Measurements from ENCODE around the gene C1QTNF9. TPM values are rescaled to one million over a fixed set of nuclear protein-coding genes. Genes with fewer than 3 reads are reported as not detected.
"Not testable (repeated sequence)": the region's sequence is repeated elsewhere in the genome, so short reads cannot be mapped to it uniquely, and the experiment has no call there.

Gene C1QTNF9, protein sequence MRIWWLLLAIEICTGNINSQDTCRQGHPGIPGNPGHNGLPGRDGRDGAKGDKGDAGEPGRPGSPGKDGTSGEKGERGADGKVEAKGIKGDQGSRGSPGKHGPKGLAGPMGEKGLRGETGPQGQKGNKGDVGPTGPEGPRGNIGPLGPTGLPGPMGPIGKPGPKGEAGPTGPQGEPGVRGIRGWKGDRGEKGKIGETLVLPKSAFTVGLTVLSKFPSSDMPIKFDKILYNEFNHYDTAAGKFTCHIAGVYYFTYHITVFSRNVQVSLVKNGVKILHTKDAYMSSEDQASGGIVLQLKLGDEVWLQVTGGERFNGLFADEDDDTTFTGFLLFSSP
- total RNA-seq: not detected in 2 replicates

DNA sequence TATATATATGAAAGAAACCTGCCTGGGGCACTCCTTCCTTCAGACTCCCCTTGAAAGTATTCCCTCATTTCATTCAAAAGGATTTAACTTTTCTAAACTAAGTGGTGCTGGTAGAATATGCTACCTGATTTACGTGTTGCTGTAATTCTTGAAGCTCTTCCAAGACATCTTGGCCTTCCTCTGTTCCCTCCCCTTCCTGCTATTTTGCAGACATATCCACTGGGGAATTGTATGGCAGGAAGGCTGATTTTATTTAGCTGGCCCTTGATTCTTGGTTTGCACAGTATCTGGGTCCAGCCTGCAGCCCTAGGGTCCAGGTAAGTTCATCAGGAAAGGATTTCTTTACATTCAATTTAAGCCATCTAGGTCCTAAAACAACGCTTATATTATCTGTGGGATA, at the start of gene C1QTNF9:
Gene C1QTNF9 (plus strand): TSS at position 281 of the 400 bp plus-strand sequence. CDS start 6,424 bp downstream, outside the sequence.
- not testable (repeated sequence) for DNase-seq (ENCODE audit: low read depth in 2 of 2)

DNA sequence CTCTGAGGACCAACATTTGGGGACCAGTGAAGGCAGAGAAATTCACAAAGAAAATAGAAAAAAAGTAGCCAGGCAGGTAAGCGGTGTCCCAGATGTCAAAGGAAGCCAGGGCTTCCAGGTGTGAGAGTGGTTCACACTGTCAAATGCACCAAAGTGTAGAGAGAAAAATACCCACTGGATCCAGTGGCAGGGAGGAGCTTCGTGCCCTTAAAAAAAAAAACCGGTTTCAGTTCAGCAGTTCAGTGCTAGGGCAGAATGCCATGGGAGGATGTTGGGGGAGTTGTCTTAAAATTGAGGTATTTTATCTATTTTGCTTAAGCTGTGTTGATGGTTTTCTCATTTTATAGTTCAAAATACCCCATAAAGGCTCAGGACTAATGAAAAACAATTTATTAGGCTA, 47.8 kb upstream of the C1QTNF9 start:
- no peak for DNase-seq (ENCODE audit: low read depth in 2 of 2)

DNA sequence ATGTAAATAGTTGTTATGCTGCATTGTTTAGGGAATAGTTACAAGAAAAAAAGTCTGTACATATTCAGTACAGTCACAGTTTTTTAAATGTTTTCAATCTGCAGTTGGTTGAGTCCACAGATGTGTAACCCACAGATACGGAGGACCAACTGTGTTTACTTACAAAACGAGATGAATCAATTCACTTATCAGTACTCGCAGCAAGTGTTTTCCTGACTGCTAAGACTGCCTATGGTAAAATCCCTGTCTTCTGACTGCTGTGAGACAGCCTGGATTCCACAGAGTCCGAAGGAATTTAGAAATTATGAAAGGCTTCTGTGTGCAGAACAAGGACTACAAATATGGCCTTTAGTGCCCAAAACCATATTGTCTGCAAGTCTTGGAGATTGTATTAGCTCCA, 45.7 kb upstream of the C1QTNF9 start:
- no peak for DNase-seq (ENCODE audit: low read depth in 2 of 2)

DNA sequence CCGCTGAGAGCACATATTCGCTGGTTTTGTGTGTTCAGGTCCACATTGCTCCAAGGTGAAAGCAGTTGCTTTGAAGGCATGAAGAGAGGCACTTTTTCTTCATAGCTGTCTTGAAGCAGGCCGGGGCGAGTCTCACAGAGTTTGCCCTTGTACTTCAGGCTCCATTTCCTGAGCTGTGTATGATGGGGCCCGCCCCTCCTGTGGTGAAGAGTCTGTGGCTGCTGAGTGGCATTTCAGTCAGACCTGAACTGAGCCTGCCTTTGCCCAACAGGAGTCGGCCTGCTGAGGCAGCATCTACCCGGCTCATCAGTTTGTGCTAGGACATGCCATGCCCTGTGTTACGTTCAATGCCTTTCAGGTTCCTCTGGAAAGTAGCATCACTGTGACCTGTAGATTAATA, 44.4 kb upstream of the C1QTNF9 start:
- no peak for DNase-seq (ENCODE audit: low read depth in 2 of 2)

DNA sequence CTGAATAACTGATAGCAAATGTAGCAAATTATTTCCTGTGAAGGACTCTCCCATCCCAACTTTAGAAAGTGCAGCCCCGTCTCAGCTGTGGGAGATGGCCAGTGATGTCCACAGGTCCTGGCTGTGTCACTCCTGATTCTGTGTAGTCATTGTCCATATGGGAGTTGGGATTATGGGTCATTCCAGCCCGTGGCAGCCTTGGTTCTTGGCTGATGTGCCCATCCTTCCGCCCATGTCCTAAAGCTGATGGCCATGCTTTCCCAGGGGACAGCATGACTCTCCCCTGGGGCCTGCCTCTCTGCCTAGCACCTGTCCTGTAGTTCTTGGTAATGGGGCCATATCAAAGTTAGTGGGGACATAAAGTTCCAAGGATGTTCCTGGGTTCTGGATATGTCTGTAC, 43.9 kb upstream of the C1QTNF9 start:
- DNase-seq (ENCODE audit: low read depth in 2 of 2): no peak

DNA sequence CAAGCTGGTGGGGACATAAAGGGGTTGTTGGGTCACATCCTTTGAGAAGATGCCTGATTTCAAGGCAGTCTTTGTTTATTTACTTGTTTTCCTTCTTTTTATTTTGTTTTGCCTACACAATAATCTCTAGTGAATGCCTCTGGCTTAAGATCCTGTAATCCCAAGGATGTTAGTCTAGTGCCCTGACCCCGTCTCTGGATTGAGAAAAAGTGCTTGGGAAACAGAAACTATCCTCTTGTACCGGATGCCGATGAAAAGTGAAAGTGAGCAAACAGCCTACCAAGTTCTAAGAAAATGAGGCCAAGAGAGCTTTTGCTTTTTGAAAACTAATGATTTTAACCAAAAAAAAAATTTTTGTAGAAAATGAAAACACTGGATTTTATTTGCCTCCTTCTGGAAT, 42.1 kb upstream of the C1QTNF9 start:
- peak in 1 of 2 donors; percentile 73 for DNase-seq (ENCODE audit: low read depth in 2 of 2)

DNA sequence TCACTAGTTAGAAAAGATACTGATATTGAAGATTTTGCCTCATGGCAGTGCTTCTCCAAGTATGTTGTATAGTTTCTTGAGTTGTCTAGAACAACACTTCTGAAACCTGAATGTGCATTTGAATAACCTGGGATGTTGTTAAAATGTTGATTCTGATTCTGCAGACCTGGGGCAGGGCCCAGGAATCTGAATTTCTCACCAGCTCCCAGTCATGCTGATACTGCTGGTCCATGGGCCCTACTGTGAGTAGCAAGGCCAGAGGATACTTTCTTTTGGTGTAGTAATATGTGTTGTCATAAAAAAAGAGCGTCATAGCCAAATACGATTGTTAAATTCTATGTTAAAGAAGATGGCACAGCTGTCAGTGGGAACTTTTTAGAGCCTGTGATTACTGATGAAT, 41.6 kb upstream of the C1QTNF9 start:
- no peak for DNase-seq (ENCODE audit: low read depth in 2 of 2)

DNA sequence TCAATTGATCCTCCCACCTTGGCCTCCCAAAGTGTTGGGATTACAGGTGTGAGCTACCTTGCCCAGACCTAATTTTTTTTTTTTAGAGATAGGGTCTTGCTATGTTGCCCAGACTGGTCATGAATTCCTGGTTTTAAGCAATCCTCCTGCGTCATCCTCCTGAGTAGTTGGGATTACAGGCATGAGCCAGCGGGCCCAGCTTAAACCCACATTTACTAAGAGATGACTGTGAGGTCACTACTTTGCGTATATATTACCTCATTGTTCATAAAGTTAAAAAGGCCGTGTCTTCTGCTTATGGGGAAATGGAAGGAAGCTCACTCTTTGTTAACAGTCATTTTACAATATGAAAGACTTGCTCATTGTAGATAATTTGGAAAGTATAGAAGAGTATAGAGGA, 39.6 kb upstream of the C1QTNF9 start:
- no peak for DNase-seq (ENCODE audit: low read depth in 2 of 2)

DNA sequence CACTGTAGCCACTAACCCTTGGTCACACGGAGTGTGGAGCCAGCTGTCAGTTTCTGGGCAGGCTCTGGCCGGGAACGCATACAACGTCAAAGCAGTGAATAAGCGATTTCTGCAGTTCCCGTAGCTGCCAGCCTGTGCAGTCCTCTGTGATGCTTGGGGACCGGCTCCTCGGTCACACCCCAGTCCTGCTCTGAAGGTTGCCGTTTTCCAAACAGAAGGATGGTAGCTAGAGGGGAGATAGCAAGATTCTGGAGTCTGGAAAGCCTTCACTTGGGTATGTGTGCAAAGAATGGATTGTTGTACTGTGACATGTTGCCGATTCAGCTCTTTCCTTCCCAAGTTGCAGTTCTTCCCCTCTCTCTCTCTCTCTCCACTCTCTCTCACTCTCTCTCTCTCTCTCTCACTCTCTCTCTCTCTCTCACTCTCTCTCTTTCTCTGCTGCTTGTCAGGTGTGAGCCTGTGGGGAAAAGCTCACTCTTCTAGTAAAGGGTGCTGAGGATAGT, 38.7 kb upstream of the C1QTNF9 start:
- DNase-seq (ENCODE audit: low read depth in 2 of 2): peak; percentile 51 to 64

DNA sequence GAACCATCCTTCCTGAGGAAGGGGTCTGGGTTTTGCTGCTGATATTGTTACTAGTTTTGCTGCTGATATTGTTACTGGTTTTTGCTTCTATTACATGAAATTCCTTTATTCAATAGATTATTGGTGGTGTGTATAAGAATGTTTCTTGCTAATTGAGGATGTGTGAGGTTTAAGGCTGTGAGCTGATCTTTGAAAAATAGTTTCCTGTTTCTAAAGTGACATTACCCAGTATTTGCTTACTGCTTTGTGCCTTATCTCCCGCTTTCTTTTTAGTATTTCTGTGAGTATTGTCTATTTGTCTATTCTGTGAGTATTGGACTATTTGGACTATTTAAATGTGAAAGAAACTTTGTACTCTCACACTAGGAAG, 38.2 kb upstream of the C1QTNF9 start:
- no peak for DNase-seq (ENCODE audit: low read depth in 2 of 2)

DNA sequence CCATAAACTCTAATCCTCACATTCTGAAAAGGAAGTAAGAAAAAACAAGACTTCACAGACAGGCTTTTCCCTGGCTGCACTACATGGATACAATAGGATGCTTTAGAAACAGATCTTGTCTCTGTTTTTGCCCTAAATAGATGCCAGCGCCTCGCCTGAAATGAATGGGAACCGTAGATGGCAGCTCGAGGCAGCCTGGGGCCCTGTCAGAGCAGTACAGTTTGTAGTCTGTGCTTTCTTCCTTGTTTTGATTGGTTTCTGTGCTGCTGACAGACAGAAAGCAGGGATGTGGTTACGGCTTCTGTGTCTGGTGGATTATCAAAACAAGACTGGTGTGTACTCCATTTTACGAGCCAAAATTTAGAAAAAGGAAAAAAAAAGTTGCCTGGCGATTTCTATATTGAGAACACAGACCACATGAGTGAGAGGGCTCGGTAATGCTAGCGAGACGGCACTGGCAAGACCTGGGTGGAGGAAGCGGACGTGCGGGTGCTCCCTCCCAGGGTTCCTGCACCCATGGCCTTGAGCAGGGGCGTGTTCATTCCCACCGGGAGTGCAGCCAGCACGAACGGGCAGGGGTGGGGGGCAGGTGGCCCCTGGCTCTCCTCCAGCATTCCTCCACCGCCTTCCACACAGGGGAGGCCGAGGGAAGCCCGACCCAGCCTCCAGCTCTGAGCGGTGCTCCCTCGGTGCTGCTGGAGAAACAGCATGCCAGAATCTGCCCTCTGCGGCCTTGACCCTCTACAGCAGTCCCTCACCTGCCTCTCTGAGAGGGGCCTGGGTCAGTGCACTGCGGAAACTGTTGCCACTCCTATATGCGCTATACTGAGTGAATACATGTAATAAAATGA, 37.6 kb upstream of the C1QTNF9 start:
- DNase-seq (ENCODE audit: low read depth in 2 of 2): peak; percentile 68 to 70

DNA sequence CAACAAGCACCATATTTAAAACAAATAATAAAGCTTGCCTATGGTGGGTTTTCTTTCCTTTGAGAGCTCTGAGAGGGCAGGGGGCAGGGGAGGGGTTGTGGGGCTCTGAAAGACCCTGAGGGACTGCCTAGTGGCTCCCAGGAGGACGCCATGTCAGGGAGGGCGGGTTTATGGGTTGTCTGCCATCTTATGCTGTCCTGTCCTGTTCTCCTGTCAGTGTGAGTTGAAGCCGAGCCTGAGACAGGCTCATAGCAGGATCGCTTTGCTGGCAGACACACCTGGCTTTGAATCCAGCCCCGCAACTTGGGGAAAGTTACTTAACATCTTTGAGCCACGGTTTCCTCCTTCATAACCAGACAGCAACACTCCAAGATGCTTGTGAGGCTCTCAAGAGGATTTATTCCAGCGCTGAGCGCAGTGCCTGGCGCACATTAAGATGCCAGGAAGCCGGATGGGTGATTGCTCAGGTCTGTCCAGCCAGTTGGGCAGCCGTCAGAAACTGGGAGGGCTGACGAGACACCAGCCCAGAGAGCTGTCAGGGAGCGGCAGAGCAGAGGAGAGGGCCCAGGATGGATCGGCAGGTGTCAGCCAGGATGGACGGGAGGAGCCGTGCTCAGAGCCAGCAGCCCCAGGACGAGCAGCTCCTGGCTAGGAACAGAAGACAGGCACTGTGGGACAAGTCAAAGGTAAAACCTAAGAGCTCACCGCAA, 36.8 kb upstream of the C1QTNF9 start:
- no peak for DNase-seq (ENCODE audit: low read depth in 2 of 2)

DNA sequence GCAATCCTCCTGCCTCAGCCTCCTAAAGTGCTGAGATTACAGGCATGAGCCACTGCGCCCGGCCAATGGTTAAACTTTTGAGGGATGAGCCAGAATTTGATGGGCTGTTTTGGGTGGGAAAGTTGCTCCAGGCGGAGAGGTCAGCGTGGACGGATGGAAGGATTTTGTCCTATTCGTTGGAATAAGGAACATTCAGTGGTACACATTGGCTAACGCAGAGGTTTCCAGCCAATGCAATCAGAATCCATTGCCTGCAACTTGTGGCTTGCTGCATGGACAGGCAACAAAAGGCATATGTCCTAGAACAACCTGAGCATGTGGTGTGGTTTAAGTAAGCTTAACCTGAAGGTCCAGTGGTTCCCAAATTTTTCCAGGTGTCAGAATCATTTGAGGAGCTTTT, 35.5 kb upstream of the C1QTNF9 start:
- no peak for DNase-seq (ENCODE audit: low read depth in 2 of 2)

DNA sequence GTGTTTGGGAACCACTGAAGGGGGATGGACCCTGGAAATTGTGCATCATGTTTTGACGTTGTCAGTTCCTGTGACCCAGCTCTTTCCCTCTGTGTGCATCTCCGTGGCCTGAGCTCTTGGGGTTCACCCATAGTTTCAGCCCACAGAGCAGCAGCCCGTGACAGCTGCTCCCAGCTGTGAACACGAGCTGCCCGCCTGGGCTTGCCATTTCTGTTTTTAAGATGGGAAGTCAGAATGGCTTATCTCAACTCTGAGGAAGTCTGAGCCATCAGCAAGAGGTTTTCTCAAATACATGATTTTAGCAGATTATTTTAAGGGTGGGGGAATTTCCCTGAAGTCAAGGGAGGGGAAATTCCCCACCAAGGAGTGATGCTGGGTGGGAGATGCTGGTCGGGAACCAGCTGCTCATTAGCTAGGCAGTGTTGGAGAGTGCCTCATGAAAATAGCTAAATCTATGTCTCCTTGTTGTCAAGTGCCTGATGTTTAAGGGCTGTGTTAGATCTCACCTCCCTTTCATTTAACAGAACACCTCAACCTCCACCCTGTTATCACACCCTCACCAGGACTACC, 34.8 kb upstream of the C1QTNF9 start:
- DNase-seq (ENCODE audit: low read depth in 2 of 2): peak in 1 of 2 donors; percentile 11

DNA sequence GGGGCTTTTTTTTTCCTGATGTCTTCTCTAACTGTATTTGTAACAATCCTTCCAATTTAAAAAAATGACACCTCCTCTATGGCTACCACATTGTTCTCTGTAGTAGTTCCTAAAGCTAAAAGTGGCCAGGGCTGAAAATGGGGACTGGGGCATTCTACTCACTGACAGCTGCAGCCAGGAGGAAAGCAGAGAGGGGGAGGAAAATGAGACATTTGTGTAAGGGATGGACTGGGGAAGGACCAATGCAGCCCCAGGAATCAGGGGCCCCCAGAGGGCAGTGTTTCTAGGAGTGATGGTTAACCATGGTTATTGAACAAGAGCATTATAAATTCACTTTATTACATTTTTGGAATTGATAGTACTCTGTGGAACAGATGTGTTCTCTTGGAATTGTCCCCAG, 34.3 kb upstream of the C1QTNF9 start:
- DNase-seq (ENCODE audit: low read depth in 2 of 2): no peak

DNA sequence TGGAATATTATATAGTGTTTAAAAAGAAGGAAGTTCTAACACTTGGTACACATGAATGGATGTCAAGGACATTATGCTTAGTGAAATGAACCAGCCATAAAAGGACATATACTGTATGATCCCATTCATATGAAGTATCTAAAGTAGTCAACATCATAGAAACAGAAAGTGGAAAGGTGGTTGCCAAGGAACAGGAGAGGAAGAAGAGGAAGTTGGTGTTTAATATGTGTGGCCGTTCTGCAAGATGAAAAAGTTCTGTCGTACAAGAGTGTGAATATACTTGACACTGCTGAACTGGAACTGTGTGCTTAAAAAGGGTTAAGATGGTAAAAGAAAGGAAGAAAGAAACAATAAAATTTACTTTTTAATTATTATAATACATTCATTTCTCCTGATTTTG, 33.1 kb upstream of the C1QTNF9 start:
- DNase-seq (ENCODE audit: low read depth in 2 of 2): peak in 1 of 2 donors; percentile 52

DNA sequence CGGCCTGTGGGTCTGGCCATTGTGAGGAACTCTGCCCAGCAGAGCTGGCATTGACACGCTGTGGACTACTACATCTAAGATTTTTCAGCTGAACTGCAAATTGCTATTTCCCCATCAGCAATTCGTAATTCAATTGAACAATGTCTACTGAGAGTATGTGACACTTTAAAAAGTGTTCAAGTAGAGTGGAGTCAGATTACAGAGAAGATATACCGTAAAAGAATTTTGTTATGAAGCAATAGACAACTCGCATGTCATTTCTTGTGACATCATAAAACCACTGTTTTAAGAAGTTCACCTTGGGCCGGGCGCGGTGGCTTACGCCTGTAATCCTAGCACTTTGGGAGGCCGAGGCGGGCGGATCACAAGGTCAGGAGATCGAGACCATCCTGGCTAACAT, 32.5 kb upstream of the C1QTNF9 start:
- no peak for DNase-seq (ENCODE audit: low read depth in 2 of 2)

DNA sequence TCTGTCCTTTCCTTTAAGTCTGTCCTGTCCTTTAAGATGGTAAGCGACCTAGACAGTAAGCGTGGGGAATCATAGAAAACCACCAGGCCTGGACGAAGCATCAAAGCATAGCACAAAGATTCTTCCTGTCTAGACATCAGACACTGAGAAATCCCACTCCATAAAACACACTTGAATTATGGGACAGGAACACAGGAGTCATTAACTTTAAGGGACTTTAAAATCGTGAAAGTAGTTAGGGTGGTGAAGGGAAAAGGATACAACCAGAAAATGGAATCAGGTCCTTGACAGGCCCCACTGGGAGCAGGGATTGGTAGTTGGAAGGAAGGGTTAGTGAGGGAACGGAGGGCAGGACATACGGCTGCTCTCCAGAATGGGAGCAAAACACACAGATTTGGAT, 31.6 kb upstream of the C1QTNF9 start:
- no peak for DNase-seq (ENCODE audit: low read depth in 2 of 2)

DNA sequence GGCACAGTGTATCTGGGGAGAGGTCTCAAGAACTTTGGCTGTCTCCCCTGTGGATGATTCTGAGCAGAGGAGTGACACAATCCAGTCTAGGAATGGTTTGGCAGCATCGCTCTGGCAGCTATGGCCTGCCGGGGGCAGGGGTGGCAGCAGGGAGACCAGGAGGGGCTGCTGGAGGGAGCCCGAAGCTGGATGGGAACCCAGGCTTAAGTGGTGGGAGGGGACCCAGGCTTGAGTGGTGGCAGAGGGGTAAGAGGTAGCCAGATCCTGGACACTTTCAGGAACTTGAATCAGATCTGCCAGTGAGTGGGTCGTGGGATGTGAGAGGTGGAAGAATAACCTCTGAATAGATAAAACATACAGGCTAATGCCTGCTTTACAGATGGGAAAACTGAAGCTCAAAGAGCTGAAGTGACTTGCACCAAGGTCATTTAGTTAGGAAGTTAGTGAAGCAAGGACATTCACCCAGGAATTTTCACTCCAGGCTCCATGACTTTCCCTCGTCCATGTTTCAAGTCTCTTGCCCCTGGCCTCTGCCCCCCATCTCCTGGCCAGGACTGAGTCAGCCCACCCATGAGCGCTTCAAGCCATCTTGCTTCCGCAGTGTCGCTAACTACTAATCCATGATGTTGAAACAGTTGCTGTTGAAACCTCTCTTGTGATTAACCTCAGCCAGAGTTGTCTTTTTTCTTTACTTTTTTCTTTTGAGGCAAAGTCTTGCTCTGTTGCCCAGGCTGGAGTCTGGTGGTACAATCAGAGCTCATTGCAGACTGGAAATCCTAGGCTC, 29.9 kb upstream of the C1QTNF9 start:
- no peak for DNase-seq (ENCODE audit: low read depth in 2 of 2)

DNA sequence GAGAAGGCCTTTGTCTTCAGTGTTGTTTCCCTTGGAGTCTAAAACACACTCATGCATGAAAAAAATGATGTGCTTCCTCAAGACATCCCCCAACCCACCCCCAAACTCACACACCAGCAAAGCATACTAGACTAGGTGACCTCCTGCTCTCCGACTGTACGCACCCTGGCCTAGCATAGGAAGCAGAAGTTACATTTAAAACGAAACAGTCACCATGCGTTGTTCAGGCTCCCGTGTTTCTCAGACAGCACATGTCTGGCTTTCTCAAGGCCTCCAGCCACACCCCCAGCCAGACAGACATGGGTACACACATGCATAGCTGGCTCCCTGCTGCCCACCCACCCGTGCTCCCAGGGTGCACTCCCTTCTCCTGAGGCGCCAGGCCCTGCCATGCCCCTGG, 28.7 kb upstream of the C1QTNF9 start:
- no peak for DNase-seq (ENCODE audit: low read depth in 2 of 2)

All from lung microvascular endothelial cell (primary cell).